ENCODE measurements around the gene DLL3. TPM values are rescaled to one million over a fixed set of nuclear protein-coding genes. Genes with fewer than 3 reads are reported as not detected.

DLL3 gene
- total RNA-seq, 4 donors from 2014 or later, result not detected

GRCh38 chr19:39518458-39518857, 19.7 kb downstream of the DLL3 start:
- H3K9me3 ChIP-seq, result no peaks in the 10 kb centered on the region
- 32% methylated on average over 5 of the region's 5 CpGs for WGBS
- DNase-seq (ENCODE audit: low spot score in 2 of 2), result no peak
- H3K4me1 ChIP-seq, result peaks cover 13% of the 10 kb centered on the region
- no peak overlapping the region for H3K27ac ChIP-seq
- no peak overlapping the region for H3K4me3 ChIP-seq
- TF ChIP-seq POLR2A (IDR thresholded peaks at IDR 0.05) (no peak), CTCF (IDR thresholded peaks at IDR 0.05) (no peak), POLR2AphosphoS5 (IDR thresholded peaks at IDR 0.05) (no peak), EP300 (IDR thresholded peaks at IDR 0.05) (no peak)
- no peaks in the 10 kb centered on the region for H3K36me3 ChIP-seq
- peaks cover 47% of the 10 kb centered on the region for H3K27me3 ChIP-seq

- TF ChIP-seq POLR2A (IDR thresholded peaks at IDR 0.05), result no peak
- TF ChIP-seq EP300 (IDR thresholded peaks at IDR 0.05), result no peak
- TF ChIP-seq POLR2AphosphoS5 (IDR thresholded peaks at IDR 0.05), result no peak
- TF ChIP-seq CTCF (IDR thresholded peaks at IDR 0.05), result no peak
- Histone ChIP-seq H3K9me3 (no peaks in the 10 kb centered on the region), H3K36me3 (no peaks in the 10 kb centered on the region), H3K27ac (no peak overlapping the region), H3K27me3 (peaks cover 44% of the 10 kb centered on the region), H3K4me3 (no peak overlapping the region), H3K4me1 (peaks cover 13% of the 10 kb centered on the region)
- 38% methylated on average over 9 of the region's 9 CpGs for WGBS
- no peak for DNase-seq (ENCODE audit: low spot score in 2 of 2)
Observed at GRCh38 chr19:39518975-39519374, 20.2 kb downstream of the DLL3 start.

GRCh38 chr19:39520541-39521484, 22.1 kb downstream of the DLL3 start:
- TF ChIP-seq POLR2A (IDR thresholded peaks at IDR 0.05) (no peak), POLR2AphosphoS5 (IDR thresholded peaks at IDR 0.05) (no peak), EP300 (IDR thresholded peaks at IDR 0.05) (no peak), CTCF (IDR thresholded peaks at IDR 0.05) (no peak)
- no peak overlapping the region for H3K4me3 ChIP-seq
- no peaks in the 10 kb centered on the region for H3K36me3 ChIP-seq
- WGBS, result 81% methylated on average over 8 of the region's 8 CpGs
- peaks cover 25% of the 10 kb centered on the region for H3K27me3 ChIP-seq
- no peak for DNase-seq (ENCODE audit: low spot score in 2 of 2)
- no peak overlapping the region for H3K27ac ChIP-seq
- H3K9me3 ChIP-seq, result no peaks in the 10 kb centered on the region
- peaks cover 2% of the 10 kb centered on the region for H3K4me1 ChIP-seq

GRCh38 chr19:39524495-39524894, 25.7 kb downstream of the DLL3 start:
- Histone ChIP-seq H3K4me3 (no peak overlapping the region), H3K9me3 (no peaks in the 10 kb centered on the region), H3K36me3 (no peaks in the 10 kb centered on the region), H3K4me1 (no peaks in the 10 kb centered on the region), H3K27ac (no peak overlapping the region), H3K27me3 (no peaks in the 10 kb centered on the region)
- DNase-seq (ENCODE audit: low spot score in 2 of 2), result no peak
- TF ChIP-seq EP300 (IDR thresholded peaks at IDR 0.05) (no peak), CTCF (IDR thresholded peaks at IDR 0.05) (no peak), POLR2A (IDR thresholded peaks at IDR 0.05) (no peak), POLR2AphosphoS5 (IDR thresholded peaks at IDR 0.05) (no peak)
- 87% methylated on average over 6 of the region's 8 CpGs for WGBS

GRCh38 chr19:39525205-39525604, 26.5 kb downstream of the DLL3 start:
- Histone ChIP-seq H3K9me3 (no peaks in the 10 kb centered on the region), H3K4me1 (no peaks in the 10 kb centered on the region), H3K4me3 (no peak overlapping the region), H3K27me3 (no peaks in the 10 kb centered on the region), H3K36me3 (no peaks in the 10 kb centered on the region), H3K27ac (no peak overlapping the region)
- DNase-seq (ENCODE audit: low spot score in 2 of 2), result no peak
- WGBS, result 96% methylated on average over 3 of the region's 3 CpGs
- TF ChIP-seq POLR2AphosphoS5 (IDR thresholded peaks at IDR 0.05) (no peak), CTCF (IDR thresholded peaks at IDR 0.05) (no peak), POLR2A (IDR thresholded peaks at IDR 0.05) (no peak), EP300 (IDR thresholded peaks at IDR 0.05) (no peak)

All from suprapubic skin (tissue), 4 donors.